Neural crest cell (in vitro differentiated cells): ENCODE data around the gene DCDC2C. TPM values are rescaled to one million over a fixed set of nuclear protein-coding genes. Genes with fewer than 3 reads are reported as not detected.

Source experiments
- DNase-seq: peaks from one replicate; pipeline ENCODE4 v3.0.0; 2021; ENCODE audit warnings: low read depth, mixed read lengths, low spot score
- H3K27ac Mint-ChIP-seq: one replicate; pipeline ENCODE4 v1.8.0; 2021; ENCODE audit warnings: mild to moderate bottlenecking, mixed read lengths; ENCODE audit not compliant: unreplicated experiment
- H3K27me3 Mint-ChIP-seq: 2 replicates; pipeline ENCODE4 v1.8.0; 2021; ENCODE audit warnings: low read depth, mild to moderate bottlenecking, mixed read lengths
- H3K36me3 Mint-ChIP-seq: 2 replicates; pipeline ENCODE4 v1.8.0; 2021; ENCODE audit warnings: low read depth, mild to moderate bottlenecking, mixed read lengths
- H3K4me1 Mint-ChIP-seq: 2 replicates; pipeline ENCODE4 v1.8.0; 2021; ENCODE audit warnings: mixed read lengths
- H3K4me3 Mint-ChIP-seq: one replicate; pipeline ENCODE4 v1.8.0; 2021; ENCODE audit warnings: mild to moderate bottlenecking, mixed read lengths
- H3K9me3 Mint-ChIP-seq: 2 replicates; pipeline ENCODE4 v1.8.0; 2021; ENCODE audit warnings: mixed read lengths
- total RNA-seq: library from RNA; stranded (reverse); gene quantifications from 2 replicates; pipeline ENCODE4 v1.2.1, GENCODE V29; 2021
- TF ChIP-seq, protein P1 (sequence below): fragments of 200-600 bp; sonication (generic); conservative IDR thresholded peaks from 2 replicates; pipeline ENCODE4 v1.5.0; 2021; ENCODE audit warnings: antibody characterized with exemption, mild to moderate bottlenecking

Gene DCDC2C
- total RNA-seq, 1 donor from 2014 or later: not detected

GRCh38 chr2:3670376-3670775 lies 33.0 kb upstream of the DCDC2C start:
- no peak for DNase-seq
- Mint-ChIP-seq H3K9me3 (no peaks in the 10 kb centered on the region), H3K4me3 (no peak overlapping the region), H3K36me3 (no peaks in the 10 kb centered on the region), H3K27ac (no peak overlapping the region), H3K4me1 (peaks cover 12% of the 10 kb centered on the region), H3K27me3 (no peaks in the 10 kb centered on the region)
- TF ChIP-seq, protein P1, sequence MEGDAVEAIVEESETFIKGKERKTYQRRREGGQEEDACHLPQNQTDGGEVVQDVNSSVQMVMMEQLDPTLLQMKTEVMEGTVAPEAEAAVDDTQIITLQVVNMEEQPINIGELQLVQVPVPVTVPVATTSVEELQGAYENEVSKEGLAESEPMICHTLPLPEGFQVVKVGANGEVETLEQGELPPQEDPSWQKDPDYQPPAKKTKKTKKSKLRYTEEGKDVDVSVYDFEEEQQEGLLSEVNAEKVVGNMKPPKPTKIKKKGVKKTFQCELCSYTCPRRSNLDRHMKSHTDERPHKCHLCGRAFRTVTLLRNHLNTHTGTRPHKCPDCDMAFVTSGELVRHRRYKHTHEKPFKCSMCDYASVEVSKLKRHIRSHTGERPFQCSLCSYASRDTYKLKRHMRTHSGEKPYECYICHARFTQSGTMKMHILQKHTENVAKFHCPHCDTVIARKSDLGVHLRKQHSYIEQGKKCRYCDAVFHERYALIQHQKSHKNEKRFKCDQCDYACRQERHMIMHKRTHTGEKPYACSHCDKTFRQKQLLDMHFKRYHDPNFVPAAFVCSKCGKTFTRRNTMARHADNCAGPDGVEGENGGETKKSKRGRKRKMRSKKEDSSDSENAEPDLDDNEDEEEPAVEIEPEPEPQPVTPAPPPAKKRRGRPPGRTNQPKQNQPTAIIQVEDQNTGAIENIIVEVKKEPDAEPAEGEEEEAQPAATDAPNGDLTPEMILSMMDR: no peak

DNA sequence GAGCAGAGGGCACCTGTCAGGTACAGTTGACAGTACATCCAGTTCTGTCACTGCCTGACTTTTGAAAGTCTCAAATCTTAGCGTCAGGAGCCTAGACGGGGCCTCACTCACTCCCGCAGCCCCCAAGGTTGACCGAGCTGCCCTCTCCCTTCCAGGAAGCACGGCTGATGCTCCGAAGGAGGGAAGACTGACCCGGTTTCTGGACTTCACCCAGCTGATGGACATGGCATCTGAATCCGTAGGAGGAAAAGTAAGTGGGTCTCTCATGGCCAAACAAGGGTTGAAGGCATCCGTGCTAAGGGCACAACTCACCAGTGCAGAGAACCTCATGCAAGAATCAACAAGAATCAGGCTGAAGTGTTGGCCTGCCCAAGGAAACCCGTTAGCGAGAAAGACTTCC lies 32.4 kb upstream of the DCDC2C start:
- H3K27me3 Mint-ChIP-seq: no peaks in the 10 kb centered on the region
- peaks cover 6% of the 10 kb centered on the region for H3K4me1 Mint-ChIP-seq
- TF ChIP-seq, protein P1: no peak
- no peaks in the 10 kb centered on the region for H3K9me3 Mint-ChIP-seq
- no peak overlapping the region for H3K4me3 Mint-ChIP-seq
- DNase-seq: no peak
- H3K36me3 Mint-ChIP-seq: no peaks in the 10 kb centered on the region
- H3K27ac Mint-ChIP-seq: no peak overlapping the region

DNA sequence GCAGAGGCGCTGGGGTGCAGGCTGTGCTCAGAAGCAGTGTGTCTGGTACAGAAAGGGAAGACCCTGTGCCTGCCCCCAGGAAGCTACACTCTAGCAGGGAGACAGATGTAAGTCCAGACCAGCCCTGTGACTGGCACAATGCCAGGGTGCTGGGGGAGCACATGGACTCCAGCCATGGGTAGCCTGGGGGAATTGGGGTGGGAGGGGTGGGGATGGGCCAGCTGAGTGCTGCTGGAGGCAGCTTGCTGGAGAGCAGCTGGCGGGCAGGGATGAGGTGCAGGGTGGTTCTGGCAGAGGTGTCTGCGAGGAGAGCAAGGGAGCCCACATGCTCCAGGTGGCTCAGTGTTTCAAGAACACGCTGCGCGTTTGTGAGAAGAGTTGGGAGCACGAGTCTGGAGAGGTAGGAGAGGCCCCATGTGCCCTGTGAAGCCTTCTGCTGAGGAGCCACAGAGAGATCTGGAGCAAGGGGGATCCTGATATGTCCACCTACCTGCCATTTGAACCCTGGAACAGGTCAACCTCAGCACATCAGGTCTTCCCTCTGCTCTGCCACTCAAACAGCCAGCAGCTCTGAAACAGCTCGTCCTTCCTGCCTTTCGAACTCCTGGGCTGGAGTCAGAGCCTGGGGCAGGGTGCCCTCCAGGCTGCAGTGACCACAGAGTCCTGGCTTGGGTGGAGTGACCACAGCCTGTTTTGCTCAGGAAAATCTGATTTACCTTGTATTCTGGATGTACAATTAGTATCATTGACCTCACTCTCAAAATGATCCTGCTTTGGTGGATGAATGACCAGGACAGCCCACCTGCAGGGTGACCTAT lies 30.3 kb upstream of the DCDC2C start:
- no peaks in the 10 kb centered on the region for H3K4me1 Mint-ChIP-seq
- DNase-seq: no peak
- H3K36me3 Mint-ChIP-seq: no peaks in the 10 kb centered on the region
- H3K27me3 Mint-ChIP-seq: no peaks in the 10 kb centered on the region
- no peak overlapping the region for H3K27ac Mint-ChIP-seq
- no peak overlapping the region for H3K4me3 Mint-ChIP-seq
- TF ChIP-seq, protein P1: no peak
- H3K9me3 Mint-ChIP-seq: no peaks in the 10 kb centered on the region

DNA sequence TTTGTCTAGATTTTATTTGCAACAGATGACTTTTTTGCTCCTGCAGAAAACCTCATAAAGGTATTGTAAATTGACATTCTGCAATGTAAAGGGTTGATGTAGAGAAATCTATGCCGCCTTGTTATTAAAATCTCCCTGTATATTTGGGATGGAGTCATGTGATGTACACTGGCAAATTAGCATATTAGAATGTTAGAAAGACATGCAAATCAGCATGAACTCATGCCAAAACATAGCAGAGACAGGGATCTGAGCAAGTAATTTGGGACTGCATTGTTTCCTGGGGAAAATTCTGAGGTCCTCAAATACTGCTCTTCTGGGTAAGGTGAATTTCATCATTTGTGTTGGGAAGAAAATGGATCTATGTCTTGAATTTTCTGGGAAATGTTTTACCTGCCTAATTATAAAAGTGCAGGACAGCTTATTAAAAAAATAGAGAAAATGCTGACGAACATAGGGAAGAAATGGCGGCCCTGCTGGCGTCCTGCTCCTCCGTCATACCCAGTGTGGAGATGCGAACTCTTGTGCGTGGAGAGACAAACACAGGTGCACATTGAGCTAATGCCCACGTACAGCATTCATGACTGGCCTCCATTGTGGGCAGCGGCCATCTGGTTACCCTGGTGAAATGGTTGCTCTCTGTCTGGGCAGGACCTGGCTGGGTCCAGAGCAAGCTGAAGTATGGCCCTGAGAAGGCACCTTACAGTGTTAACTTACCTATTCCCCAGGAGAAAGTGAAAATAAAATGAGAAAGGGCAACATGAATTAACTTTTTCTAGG lies 29.1 kb upstream of the DCDC2C start:
- no peak overlapping the region for H3K27ac Mint-ChIP-seq
- no peaks in the 10 kb centered on the region for H3K4me1 Mint-ChIP-seq
- H3K36me3 Mint-ChIP-seq: no peaks in the 10 kb centered on the region
- no peak for DNase-seq
- no peak overlapping the region for H3K4me3 Mint-ChIP-seq
- TF ChIP-seq, protein P1: no peak
- H3K9me3 Mint-ChIP-seq: no peaks in the 10 kb centered on the region
- no peaks in the 10 kb centered on the region for H3K27me3 Mint-ChIP-seq

GRCh38 chr2:3675687-3676086 lies 27.7 kb upstream of the DCDC2C start:
- Mint-ChIP-seq H3K27me3 (no peaks in the 10 kb centered on the region), H3K36me3 (no peaks in the 10 kb centered on the region), H3K9me3 (no peaks in the 10 kb centered on the region), H3K27ac (no peak overlapping the region), H3K4me3 (no peak overlapping the region), H3K4me1 (no peaks in the 10 kb centered on the region)
- TF ChIP-seq, protein P1: no peak
- DNase-seq: no peak
